Mucosa of descending colon (tissue), 3 donors: Measurements from ENCODE around the gene MPZL2. TPM values are rescaled to one million over a fixed set of nuclear protein-coding genes. Genes with fewer than 3 reads are reported as not detected.

ENCODE experiments used
- ATAC-seq: fragments of 200-7000 bp; cut with Tn5 transposase; one replicate; pipeline ENCODE4 v1.9.1; 2020; ENCODE audit warnings: mild to moderate bottlenecking, moderate library complexity
- DNase-seq, 3 donors: peaks; one replicate each; pipeline ENCODE4 v3.0.0-alpha.2; 2020
- H3K36me3 ChIP-seq: fragments of 200-600 bp; one replicate; pipeline ENCODE4 v1.8.0; 2021; ENCODE audit warnings: low read depth, mild to moderate bottlenecking
- H3K4me1 ChIP-seq: fragments of 200-600 bp; one replicate; pipeline ENCODE4 v1.8.0; 2021; ENCODE audit warnings: low read depth, mild to moderate bottlenecking
- H3K4me3 ChIP-seq: fragments of 200-600 bp; one replicate; pipeline ENCODE4 v1.8.0; 2021; ENCODE audit warnings: mild to moderate bottlenecking
- H3K9me3 ChIP-seq: fragments of 200-600 bp; one replicate; pipeline ENCODE4 v1.8.0; 2021; ENCODE audit warnings: mild to moderate bottlenecking
- intact Hi-C, 2 donors: fragments of 100-400 bp; cut with DNase I in 1 of 2; cut with micrococcal nuclease in 1 of 2; formaldehyde crosslinking; loops; one replicate each; pipeline versions ENCODE4 v1.11.0 to v1.11.1; 2022; cut with DNase I, micrococcal nuclease
- total RNA-seq, 3 donors: library from RNA; stranded (reverse); fragmentation: NEBNext Ultra II Directional in 2 of 3; extraction: Animal tissue kit (Norgen Biotek cat#: 25700) in 2 of 3; gene quantifications; one replicate each; pipeline versions ENCODE4 v1.2.1 to v1.2.4, GENCODE V29; 2021 to 2023
- TF ChIP-seq, protein P1 (sequence below): fragments of 200-600 bp; IDR thresholded peaks from one replicate; pipeline ENCODE4 v1.8.0; 2022; ENCODE audit warnings: antibody characterized with exemption, mild to moderate bottlenecking
- donor health status: DM: no; HTN: no; CAD: no; lungs with moderate emphysema.
- donor health status: DM: no; HTN: no; CAD: no.
- donor health status: DM: no; HTN: yes; CAD: no.

MPZL2 gene
- total RNA-seq, 3 donors from 2014 or later = 34.4 to 83.1 (median 72.4) TPM

DNA sequence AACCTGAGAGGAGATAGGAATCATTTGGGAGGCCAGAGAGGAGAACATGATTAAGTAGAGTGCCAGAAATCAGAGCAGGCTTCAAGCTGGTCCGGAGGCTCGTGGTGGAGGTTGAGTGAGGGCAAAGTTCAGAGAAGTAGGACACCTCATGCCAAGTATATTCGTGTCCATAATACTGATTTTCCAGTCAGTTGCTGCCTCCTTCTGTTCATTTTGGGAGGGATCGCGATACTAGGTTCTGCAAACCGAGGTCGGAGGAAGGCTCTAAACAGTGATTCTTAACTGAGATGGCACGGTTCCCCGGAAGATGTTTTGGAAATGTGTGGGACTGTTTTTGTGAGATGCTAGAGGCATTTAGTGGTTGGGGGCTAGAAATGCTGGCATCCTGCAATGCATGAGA, 26.8 kb upstream of the MPZL2 start:
- TF ChIP-seq, protein P1, sequence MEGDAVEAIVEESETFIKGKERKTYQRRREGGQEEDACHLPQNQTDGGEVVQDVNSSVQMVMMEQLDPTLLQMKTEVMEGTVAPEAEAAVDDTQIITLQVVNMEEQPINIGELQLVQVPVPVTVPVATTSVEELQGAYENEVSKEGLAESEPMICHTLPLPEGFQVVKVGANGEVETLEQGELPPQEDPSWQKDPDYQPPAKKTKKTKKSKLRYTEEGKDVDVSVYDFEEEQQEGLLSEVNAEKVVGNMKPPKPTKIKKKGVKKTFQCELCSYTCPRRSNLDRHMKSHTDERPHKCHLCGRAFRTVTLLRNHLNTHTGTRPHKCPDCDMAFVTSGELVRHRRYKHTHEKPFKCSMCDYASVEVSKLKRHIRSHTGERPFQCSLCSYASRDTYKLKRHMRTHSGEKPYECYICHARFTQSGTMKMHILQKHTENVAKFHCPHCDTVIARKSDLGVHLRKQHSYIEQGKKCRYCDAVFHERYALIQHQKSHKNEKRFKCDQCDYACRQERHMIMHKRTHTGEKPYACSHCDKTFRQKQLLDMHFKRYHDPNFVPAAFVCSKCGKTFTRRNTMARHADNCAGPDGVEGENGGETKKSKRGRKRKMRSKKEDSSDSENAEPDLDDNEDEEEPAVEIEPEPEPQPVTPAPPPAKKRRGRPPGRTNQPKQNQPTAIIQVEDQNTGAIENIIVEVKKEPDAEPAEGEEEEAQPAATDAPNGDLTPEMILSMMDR = no peak
- intact Hi-C loops = loop anchor here in 1 of 2 donors (5.0 kb wide), 1 partner anchor 94 kb away; no protein-coding TSS in a partner anchor
- ATAC-seq = peak; percentile 91
- no peaks in the 10 kb centered on the region for H3K36me3 ChIP-seq
- H3K9me3 ChIP-seq = no peaks in the 10 kb centered on the region
- no peak overlapping the region for H3K4me3 ChIP-seq
- H3K4me1 ChIP-seq = peaks cover 6% of the 10 kb centered on the region
- peak in 2 of 3 donors; percentile 55 to 82 for DNase-seq

DNA sequence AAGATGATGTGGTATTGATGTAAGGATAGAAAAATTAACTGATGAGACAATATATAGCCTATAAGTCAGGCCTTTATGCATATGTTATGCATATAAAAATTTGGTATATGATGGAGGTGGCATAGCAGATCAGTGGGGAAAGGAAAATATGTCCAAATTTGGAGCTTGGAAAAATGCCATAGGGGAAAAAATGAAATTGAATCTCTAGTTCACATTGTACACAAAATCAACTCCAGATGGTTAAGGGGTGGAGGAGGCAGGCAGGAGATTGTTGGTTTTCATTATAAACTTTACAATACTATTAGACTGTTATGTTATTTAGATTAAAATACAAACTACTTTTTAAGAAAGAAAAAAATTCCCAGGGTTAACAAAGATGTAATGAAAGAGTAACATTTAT, 25.3 kb upstream of the MPZL2 start:
- Histone ChIP-seq H3K36me3 (no peaks in the 10 kb centered on the region), H3K4me1 (peaks cover 6% of the 10 kb centered on the region), H3K9me3 (no peaks in the 10 kb centered on the region), H3K4me3 (no peak overlapping the region)
- TF ChIP-seq, protein P1 = no peak
- intact Hi-C loops = loop anchor here in 1 of 2 donors (10.0 kb wide), 1 partner anchor 85 kb away; no protein-coding TSS in a partner anchor
- ATAC-seq = no peak
- no peak for DNase-seq

DNA sequence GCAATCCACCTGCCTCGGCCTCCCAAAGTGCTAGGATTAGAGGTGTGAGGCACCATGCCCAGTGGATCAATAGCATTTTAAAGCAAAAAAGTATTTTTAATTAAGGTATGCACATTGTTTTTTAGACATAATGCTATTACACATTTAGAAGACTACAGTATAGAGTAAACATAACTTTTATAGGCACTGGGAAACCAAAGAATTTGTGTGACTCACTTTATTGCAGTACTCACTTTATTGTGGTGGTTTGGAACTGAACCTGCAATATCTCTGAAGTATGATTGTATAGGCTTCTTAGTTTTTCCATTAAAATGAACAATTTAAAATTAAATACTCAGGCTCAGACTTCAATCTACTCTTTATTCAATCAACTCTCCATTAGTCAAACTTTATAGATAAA, 22.9 kb upstream of the MPZL2 start:
- Histone ChIP-seq H3K4me1 (peaks cover 11% of the 10 kb centered on the region), H3K4me3 (no peak overlapping the region), H3K9me3 (no peaks in the 10 kb centered on the region), H3K36me3 (no peaks in the 10 kb centered on the region)
- ATAC-seq = peak; percentile 70
- intact Hi-C loops = loop anchor here in 1 of 2 donors (10.0 kb wide), 1 partner anchor 82 kb away; no protein-coding TSS in a partner anchor
- no peak for DNase-seq
- TF ChIP-seq, protein P1 = no peak

DNA sequence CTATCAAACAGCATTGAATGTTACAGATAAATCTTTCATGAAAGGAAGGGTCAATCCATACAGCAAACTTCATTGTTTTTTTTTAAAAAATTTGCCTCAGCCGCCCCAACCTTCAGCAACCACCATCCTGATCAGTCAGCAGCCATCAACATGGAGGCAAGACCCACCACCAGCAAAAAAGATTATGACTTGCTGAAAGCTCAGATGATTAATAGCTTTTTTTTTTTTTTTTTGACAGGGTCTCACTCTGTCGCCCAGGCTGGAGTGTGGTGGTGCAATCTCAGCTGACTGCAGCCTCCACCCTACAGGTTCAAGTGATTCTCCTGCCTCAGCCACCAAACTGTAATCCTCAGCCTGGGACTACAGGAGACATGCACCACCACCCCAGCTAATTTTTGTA, 22.4 kb upstream of the MPZL2 start:
- H3K4me3 ChIP-seq = no peak overlapping the region
- ATAC-seq = no peak
- no peak for DNase-seq
- no peaks in the 10 kb centered on the region for H3K9me3 ChIP-seq
- TF ChIP-seq, protein P1 = no peak
- intact Hi-C loops = loop anchor here in 1 of 2 donors (10.0 kb wide), 1 partner anchor 82 kb away; no protein-coding TSS in a partner anchor
- no peaks in the 10 kb centered on the region for H3K36me3 ChIP-seq
- peaks cover 11% of the 10 kb centered on the region for H3K4me1 ChIP-seq

DNA sequence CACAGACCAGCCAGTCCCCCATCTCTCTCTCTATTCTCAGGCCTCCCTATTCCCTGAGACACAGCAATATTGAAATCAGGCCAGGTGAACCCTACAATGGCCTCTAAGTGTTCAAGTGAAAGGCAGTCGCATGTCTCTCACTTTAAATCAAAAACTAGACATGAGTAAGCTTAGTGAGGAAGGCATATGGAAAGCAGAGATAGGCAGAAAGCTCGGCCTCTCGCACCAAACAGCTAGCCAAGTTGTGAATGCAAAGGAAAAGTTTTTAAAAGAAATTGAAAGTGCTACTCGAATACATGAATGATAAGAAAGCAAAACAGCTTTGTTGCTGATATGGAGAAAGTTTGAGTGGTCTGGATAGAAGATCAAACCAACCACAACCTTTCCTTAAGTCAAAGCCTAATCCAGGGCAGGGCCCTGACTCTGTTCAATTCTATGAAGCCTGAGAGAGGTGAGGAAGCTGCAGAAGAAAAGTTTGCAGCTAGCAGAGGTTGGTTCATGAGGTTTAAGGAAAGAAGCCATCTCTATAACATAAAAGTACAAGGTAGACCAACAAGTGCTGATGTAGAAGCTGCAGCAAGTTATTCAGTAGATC, 19.8 kb upstream of the MPZL2 start:
- intact Hi-C loops = loop anchor here in 1 of 2 donors (10.0 kb wide), 1 partner anchor 79 kb away; no protein-coding TSS in a partner anchor
- peak; percentile 4 for ATAC-seq
- DNase-seq = no peak
- Histone ChIP-seq H3K36me3 (no peaks in the 10 kb centered on the region), H3K9me3 (no peaks in the 10 kb centered on the region), H3K4me3 (no peak overlapping the region), H3K4me1 (peaks cover 5% of the 10 kb centered on the region)
- TF ChIP-seq, protein P1 = no peak
